ENCODE results near the gene ASGR1.
A peak's percentile ranks its signal among the peaks of the same experiment; 100 is the strongest.

ASGR1 gene

DNA sequence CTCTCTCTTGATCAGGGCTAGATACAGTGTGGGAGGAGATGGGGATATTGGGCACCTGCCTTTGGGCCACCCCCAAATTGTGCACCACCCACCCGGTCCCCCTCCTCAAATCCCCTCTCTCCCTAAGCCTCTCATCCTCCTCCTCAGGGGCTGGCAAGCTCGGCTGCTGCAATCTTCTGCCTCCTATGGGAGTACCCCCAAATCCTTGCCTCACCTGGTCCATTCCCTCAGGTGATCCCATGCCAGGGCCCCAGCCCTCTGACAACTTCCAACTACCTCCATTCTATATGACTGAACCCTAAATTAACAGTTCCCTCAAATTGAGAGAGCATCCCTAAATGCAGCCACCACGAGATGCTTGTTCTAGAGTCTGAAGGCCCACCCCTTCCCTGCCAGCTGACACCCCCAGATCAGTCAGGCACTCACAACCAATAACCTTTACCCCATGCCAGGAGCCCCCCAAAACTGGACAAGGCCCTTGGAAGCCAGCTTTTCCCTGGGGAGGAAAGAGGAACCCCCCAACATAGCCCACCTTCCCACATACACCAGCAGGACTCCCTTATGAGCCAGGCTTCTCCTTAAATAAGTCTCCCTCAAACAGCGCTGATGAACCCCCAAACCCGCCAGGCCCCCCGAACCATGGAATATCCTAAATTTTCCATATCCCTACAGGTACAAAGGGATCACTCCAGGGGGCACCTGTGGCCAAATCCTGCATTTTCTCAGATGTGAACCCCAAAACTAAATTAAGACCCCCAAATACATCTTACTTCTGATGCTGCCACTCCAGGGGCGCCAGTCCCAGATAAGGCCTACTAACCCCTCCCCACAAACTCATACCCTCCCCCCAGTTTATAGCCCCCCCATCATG, 37.3 kb upstream of the ASGR1 start:
- FAIRE-seq: no peak

DNA sequence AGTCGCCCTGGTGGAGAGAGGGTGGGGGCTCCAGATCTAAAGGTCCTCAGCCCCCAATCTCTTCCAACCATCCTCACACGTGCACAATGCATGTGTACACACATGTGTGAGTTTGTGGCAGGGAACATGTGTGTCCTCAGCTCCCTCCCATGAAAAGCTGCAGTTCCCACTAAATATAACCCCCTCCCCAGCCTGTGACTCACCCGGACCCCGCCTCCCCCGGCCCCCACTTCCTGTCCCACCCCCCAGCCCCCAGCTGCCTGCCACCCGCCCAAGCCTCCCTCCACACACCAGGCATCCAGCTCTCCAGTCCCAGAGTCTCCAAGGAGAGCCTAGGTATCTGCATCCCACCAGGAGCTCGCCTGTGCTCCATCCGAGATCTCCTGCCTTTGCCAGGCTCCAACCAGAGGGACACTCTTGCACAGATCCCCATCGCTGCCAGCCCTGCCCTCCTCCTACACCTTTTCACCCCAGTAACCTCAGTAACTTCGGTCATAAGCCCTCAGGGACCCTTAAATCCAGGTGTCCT, 36.5 kb upstream of the ASGR1 start:
- FAIRE-seq: no peak

DNA sequence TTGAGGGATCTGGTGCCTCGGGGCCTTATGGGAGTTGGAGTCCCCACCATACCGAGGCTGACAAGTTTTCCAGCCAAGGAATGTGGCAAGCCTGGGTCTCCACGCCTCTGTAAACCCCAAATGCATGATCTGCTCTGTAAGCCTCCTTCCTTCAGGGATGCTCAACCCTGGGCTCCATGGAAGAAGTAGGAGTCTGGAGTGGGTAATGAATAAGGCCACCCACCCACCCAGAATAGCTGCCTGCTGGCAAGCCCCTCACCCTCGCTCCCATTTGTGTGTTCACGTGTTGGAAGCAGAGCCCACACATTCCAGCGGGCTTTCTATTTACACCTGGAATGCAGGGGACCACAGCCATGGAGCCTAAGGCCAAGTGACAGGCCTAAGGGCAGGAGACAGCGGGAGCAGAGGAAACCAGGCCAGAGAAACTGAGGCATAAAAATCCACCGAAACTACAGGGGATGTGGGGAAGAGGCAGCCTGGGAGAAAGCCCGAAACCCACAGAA, 36.0 kb upstream of the ASGR1 start:
- FAIRE-seq: peak; percentile 91

DNA sequence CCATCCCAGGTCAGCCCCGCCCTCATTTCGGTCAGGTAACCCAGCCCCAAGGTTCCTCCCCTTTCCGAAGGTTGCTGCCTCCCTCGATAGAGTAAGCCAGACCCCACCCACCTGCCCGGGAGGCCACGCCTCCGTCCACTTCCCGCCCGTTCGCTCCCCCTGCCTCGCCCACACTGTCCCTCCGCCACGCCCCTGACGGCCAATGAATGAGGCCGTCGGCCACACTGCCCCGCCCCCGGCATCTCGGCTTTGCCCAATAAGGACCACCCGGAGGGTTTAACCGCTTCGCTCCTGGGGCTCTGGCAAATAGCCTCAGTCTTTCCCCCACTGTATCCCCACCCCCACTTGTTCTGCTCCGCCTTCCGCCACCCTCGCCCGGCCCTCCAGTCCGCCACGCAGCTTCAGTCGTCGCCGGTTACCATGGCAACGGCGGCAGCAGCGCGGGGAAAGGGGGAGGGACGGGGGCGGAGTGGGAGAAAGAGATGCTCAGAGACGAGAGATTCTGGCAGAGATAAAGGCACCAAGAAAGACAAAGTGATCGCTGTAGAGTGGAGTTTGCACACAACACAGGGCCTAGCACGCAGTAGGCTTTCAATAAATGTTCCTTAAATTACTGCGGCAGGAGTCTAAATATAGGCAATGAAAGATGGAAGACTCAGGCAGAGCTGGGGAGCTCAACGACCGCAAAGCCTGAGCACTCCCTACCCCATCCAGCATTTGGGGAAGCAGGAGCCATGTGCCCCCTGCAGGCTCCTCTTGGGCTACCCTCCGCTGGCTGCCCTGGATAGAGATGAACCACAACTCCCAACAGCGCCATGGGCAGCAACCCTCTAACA, 35.3 kb upstream of the ASGR1 start:
- FAIRE-seq: peak; percentile 98

DNA sequence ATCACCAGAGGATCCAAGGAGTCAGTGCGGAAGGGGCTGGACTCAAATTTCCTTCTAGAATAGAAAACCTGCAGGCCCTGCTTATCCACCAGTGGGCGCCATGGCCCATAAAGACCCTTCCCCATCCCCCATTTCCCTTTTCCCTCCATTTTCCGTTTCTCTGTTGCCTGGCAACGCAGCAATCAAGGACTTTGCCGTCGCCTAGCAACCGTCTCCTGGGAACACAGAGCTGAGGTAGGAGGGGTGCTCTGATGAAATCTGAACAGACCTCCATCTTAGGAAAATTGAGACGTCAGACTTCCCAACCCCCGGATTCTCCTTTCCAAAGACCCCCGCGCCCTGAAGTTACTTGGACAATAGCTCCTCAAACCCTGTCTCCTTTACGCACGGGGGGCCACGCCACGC, 34.7 kb upstream of the ASGR1 start:
- no peak for FAIRE-seq

DNA sequence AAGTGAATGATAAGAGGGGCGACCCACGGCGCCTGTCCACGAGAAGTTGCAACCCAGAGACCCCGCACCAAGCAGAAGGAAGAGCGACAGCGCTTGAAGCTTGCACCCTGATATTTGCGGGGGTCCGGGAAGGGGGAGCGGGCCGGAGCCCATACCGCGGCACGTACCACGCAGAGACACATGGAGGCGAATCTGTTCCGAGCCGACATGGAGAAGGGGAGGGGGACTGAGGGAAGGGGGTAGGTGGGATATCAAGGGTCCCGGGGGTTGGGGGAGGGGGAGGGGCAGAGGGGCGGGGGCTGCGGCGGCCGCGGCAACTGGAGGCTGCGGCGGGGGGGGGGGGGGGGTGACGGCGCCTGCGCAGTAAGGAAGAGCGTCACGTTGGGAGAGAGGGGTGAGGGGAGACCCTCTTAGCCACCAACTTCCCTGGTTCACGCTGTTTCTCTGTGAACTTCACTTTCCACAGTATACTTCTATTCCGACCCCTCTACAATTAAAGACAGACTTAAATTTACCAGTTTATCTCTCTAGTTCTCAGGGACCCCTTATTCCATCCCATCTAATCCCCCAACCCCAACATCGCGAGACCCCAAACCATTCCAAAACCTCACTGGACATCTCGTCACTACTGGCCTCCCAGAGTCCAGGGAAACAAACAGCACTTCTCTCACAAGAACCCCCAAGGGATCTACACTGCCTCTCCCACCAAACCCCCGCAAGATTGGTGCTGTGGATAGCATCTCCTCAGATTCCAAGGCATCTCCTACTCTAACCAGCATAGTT, 32.5 kb upstream of the ASGR1 start:
- no peak for FAIRE-seq

DNA sequence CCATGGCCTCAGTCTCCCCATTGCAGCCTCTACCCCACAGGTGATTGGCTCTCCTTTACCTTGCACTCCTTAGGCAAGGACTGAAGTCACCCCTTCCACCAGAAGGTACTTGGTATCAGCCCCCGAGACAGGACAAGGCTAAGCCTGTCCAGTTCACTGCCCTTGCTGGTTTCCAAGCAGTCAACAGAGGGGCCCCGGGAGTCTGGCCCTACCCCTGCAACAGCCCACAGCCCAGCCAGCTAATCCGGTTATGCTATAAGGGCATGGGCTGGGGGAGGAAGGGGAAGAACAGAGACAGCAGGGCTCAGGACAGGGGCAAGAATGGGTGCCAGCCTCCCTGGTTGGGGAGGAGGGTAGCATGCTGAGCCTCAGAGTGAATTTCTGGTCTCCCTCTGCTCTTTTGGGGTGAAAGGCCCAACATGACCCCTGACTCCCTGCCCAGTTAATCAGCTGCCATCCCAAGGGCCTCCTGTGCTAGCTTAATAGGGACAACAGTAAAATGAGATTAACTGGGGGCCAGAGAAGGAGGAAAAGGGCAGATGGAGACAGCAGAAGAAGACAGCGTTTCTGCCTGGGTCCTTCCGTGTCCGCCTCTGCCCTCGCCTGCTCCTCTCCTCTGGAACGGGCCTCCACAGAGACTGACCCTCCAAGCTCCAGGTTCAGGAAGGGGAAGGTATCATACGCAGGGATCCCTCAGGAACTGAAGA, 29.7 kb upstream of the ASGR1 start:
- no peak for FAIRE-seq

DNA sequence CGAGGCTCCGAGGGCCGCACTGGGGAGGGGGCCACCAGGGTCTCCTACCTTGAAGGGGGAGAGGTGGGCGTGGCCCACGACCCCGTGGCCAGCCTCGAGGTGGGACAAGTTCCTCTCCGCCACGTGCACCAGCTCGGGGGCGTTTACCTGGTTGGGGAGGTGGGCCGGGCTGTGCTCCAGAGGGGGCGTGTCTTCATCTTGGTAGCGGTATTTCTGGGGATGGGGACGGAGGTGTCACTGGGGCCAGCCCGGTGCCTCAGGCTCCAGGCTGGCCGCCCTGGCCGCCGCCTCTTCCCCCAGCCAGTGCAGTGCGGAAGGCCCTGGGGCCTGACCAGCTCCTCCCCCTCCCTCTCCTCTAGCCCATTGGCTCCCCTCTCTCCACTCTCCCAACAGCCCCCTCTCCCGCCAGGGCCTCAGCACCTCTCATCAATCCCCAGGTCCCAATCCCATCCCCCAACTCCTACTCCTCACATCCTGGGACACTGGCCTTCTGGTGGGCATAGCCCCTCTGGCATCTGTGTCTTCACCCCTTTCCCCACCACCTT, 28.9 kb upstream of the ASGR1 start:
- FAIRE-seq: no peak

DNA sequence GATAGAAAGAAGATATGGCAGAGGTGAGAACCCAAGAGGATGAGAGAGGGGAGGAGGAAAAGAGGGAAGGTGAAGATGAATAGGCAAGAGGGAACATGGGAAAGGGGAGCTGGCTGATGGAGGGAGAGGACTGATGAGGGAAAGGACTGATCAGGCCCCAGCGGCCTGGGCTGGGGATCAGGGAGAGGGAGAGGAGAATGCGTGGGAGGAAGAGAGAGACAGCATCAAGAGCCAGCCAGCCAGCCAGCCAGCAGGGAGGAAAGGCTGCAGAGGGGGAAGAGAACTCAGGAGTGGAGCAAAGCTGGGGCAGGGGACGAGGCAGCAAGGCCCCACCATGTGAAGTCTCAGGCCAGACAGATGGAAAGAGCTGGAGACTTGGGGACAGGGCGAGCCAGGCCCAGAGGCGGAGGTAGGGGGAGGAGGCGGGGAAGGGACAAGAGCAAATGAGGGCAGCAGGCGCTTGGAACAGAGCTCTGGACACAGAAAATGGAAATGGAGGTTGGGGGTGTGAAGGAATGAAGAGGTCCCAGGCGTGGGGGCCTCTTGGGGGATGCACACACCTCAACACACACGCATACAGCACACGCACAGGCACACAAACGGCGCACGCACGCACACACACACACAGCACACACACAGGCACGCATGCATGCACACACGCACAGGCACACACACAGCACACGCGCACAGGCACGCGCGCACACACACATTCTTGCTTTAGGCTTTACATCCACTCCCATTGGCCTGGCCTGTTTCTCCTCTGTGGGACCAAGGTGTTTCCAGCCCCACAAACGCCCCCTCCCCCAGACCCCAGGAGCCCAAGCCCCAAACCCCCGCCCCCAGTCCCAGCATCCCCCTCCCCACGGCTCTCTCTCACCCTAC, 28.2 kb upstream of the ASGR1 start:
- no peak for FAIRE-seq

DNA sequence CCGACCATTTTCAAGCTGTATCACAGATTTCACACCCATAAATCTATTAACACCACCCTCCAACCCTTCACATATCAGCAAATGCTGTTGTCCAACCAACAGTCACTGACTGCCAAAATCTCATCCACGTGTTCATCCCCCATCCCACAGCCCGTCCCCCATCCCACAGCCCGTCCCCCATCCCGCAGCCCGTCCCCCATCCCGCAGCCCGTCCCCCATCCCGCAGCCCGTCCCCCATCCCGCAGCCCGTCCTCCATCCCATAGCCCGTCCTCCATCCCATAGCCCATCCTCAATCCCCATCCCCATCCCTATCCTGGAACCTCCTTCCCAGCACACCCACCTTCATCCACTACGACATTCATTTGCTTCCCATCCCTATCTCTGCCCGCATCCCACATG, 26.4 kb upstream of the ASGR1 start:
- no peak for FAIRE-seq

DNA sequence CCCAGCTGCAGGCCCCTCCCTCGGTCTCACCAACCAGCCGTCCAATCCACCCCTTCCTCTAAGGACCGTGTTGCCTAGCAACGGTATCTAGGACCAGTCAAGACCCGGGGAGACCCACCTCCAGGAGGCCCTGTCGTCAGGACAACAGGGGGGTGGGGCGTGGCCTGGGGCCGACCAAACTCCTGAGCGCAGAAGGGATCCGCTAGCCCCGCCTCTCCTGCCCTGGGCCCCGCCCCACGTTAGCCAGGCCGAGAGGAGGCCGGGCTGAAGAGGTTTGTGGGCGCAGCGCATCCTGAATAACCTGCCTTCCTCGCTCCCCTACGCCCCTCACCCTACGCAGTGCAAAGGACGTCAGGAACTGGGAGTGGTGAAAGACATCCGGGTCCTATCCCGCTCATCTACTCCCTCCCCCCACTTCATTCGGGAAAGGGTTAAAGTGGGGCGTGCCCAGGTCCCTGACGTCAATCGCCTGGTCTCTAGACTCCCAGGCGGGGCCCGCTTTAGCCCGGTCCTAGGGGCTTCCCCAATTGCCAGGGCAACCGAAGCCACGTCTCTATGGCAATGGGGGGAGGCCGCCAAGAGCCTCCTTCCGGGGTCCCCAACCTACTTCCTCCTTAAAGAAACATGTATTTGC, 25.8 kb upstream of the ASGR1 start:
- no peak for FAIRE-seq

DNA sequence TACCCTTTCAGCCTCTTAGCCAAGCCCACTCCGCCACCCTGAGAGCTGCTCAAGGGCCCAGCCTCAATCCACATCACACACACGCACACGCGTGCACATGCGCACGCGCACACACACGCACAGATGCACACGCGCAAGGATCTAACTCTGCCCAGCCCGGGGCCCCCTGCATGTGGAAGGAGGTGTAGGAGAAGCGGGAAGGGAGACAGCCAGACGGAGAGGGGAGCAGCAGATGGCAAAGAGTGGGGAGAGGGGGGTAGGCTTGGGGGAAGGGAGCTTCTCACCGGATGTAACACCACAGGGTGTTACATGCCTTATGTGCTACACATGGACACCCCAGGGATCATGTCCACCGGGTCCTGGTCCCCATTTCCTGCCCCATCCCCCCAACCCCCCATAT, 25.2 kb upstream of the ASGR1 start:
- no peak for FAIRE-seq

DNA sequence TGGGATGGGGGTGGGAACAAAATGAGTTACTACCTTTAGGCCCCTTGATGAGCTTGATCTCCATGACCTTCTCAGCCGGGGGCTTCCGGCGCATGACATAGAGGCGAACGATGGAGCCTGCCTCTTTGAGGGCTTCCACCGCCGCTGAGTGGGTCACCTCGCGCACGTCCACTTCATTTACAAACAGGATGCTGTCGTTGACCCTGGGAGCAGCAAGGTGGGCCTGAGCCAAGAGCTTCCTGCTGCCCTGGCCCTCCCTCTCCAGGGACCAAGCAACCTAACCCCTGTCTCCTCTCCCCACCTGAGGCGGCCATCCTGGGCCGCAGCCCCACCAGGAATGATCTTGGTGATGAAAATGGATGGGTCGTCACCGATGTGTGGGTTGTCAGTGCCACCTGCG, 24.2 kb upstream of the ASGR1 start:
- no peak for FAIRE-seq

DNA sequence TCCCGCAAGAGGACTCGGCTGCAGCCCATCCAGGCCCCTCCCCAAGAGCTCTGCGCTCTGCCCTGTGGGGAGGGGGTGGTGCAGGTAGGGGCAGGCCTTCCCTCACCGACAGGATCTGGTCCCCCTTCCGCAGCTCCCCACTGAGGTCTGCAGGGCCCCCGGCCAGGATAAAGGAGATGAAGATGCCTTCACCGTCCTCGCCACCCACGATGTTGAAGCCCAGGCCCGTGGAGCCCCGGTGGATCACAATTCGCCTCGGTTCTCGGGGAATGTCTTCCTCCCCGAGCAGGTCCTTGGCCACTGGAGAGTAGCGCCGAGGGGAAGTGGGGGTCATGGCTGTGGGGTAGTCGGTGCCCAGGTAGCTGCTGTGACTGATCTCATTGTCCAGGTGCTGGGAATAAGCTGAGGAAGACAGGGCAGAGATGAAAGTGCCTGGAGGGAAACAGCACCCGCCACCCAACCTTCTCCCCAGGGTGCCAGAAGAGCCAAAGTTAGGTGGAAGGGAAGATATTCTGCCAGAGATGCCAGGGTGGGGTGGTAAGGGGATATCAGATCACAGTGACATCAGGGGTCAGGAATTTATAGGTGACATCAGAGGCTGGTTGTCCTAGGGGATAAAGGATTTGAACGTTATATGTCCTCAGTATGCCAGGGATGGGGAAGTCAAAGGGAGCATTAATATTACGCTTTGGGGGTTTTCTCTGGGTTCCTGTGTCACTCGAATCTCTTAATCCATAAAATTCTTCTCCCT, 17.7 kb upstream of the ASGR1 start:
- FAIRE-seq: no peak

DNA sequence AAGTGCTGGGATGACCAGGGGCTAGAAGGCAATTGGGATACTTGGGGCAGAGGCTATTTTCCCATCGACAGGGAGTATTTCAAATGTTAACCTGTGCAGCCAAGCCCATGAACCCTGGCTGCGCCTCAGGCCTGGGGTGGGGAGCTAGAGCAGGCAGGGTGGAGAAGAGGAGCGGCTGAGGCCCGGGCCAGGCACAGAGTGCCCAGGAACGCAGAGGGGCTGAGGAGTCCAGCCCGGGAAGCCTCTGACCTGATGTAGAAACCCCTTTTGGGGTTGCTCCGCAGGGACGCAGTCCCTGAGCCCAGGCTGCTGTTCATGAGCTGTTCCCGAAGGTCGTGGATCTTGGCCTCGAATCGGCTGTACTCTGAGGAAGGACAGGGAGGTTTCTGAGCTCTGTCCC, 16.8 kb upstream of the ASGR1 start:
- FAIRE-seq: no peak

DNA sequence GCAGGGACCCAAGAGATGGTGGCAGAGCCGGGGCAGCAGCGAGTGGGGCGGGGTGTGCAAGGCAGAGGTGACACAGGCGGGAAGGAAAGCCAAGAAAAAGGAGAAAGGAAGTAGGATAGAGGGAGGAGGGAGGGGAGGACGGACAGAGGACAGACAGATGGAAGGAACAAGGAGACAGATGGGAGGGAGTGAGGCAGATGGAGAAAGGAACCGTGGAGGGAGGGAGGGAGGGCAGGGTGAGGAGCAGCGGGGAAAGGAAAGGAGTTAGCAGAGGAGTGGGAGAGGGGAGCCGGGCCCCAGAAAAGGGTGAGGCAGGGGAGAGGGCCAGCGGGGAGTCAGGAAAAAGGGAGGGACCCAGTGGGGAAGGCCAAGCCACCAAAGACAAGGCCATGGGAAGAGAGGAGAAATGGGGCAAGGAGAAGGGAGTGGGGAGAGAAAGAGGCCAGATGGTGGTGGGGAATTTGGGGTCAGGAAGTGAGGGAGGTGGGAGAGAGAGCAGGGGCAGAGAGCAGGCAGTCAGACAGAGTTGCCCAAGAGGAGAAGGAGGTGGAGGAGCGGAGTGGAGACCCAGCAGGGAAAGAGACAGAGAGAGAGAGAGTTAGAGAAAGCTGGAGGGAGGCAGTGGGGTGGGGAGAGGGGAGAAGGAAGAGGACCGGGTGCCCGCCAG, 13.2 kb upstream of the ASGR1 start:
- no peak for FAIRE-seq

DNA sequence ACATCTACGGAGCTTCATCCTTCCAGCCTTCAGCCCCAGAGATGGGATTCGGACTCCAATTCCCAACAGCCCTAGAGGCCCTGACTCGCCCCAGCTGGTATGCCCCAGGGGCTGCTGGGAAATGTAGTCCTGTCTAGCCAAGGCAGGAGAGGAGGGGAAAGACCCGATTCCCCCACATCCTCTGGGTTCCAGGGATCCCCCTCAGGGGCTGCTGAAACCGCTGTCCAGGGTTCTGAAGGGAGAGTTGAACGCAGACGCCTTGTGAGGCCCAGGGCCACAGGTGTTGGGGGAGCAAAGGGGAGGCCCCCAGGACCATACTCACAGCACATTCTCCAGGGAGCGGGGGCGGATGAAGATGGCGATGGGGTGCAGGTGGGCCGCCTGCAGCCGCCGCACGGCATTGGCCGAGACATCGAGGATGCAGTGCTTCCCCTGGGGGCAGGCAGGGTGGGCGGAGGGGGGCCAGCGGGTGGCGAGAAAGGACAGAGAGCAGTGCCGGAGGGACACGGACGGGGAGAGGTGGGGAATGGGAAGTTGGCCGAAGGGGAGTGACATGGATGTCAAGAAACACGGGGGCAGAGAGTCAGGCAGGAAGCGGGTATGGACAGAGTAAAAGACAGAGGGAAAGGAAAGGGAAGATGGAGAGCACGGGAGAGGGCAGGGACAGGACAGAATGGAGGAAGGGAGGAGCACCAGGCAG, 12.6 kb upstream of the ASGR1 start:
- no peak for FAIRE-seq

DNA sequence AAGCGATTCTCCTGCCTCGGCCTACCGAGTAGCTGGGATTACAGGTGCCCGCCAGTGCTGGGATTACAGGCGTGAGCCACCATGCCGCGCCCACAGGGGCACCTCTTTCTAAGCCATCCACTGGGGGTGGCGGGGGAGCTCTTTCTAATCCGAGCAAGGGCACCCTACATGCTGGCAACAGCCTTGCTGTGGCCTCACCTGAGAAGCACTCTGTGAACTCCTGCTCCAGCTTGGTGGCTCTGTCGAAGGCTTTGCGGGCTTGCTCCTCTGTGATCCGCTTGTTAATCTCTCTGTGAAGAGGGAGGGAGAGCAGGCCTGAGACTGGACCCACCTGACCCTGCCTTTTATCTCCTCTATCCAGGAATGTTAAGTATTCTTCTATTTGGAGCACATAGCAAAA, 11.9 kb upstream of the ASGR1 start:
- no peak for FAIRE-seq
